Fibroblast of villous mesenchyme (primary cell): ENCODE measurements around the gene ZFP91. TPM values are rescaled to one million over a fixed set of nuclear protein-coding genes. Genes with fewer than 3 reads are reported as not detected.

Experiments
- DNase-seq: peaks from one replicate; pipeline ENCODE4 v3.0.0-alpha.2; 2010; ENCODE audit warnings: low read depth
- H3K4me3 ChIP-seq: 2 replicates; pipeline ENCODE4 v1.5.1; 2011; ENCODE audit warnings: low read depth, mild to moderate bottlenecking, low read length
- CTCF ChIP-seq: IDR thresholded peaks from 2 replicates; pipeline ENCODE4 v1.5.1; 2012; ENCODE audit warnings: low read depth, mild to moderate bottlenecking, low read length; ENCODE audit not compliant: insufficient read depth
- total RNA-seq: library from RNA; depleted of rRNA; stranded (reverse); fragments of >200 nt; gene quantifications from 2 replicates; pipeline ENCODE4 v1.2.3, GENCODE V29; 2012

The ZFP91 gene
- total RNA-seq, 1 donor, result 68.7 TPM

GRCh38 chr11:58628446-58628845 lies 49.6 kb downstream of the ZFP91 start:
- no peak for TF ChIP-seq CTCF
- H3K4me3 ChIP-seq, result no peak overlapping the region
- DNase-seq, result no peak

GRCh38 chr11:58629857-58630256 lies 51.0 kb downstream of the ZFP91 start:
- TF ChIP-seq CTCF, result peak; percentile 75
- H3K4me3 ChIP-seq, result no peak overlapping the region
- peak; percentile 73 for DNase-seq

DNA sequence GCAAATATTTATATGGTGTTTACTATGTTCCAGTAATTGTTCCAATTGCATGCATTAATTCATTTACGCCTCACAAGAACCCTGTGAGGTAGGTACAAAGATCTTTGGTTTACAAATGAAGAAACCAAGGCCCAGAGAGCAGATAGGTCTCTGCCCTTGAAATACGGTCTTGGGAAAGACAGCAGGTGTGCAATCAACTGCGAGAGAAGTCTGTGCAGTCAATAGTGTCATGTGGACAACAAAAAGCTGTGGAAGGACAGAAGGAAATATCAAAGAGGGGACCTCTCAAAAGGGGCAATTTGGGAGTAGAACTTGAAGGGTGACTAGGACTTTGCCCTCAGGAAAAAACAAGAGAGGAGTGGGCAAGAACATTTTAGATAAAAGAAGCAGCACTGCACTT lies 52.5 kb downstream of the ZFP91 start:
- TF ChIP-seq CTCF, result no peak
- DNase-seq, result no peak
- H3K4me3 ChIP-seq, result no peak overlapping the region

DNA sequence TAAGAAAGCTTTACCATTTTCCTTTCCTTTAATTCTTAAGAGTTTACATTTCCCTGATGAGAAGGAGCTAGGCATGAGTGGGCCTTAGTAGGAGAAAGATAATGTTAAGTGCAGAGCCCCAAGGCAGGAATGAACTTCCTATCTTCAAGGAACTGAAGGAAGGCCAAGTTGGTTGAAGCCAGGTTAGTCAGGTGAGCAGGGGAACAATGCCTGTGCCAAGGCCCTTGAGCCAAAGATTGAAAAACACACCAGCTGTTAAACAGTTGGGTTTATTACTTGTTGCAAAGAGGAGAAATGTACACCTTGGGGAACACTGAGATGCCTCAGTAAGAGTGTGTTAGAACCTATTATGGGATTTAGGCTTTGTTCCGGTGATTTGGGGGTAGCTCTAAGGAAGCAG lies 53.6 kb downstream of the ZFP91 start:
- no peak overlapping the region for H3K4me3 ChIP-seq
- no peak for TF ChIP-seq CTCF
- no peak for DNase-seq

DNA sequence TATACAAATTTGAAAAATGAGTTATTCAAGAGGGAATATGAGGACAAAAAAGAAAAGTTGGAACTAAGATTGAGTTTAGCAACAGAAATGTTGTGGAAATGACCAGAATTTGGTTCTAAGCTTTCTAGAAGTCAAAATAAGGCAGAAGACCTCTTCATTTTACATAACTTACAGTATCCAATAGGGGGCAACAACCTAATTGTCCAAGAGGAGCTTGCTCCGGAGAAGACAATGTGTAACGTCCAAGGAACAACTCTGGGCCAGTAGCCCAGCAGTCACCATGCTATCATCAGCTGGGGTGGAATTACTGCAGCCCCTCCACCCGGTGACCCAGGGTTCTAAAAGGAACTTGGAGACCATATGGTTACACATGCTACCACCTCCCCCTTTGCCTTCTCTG lies 57.7 kb downstream of the ZFP91 start:
- DNase-seq, result no peak
- H3K4me3 ChIP-seq, result no peak overlapping the region
- peak; percentile 8 for TF ChIP-seq CTCF

DNA sequence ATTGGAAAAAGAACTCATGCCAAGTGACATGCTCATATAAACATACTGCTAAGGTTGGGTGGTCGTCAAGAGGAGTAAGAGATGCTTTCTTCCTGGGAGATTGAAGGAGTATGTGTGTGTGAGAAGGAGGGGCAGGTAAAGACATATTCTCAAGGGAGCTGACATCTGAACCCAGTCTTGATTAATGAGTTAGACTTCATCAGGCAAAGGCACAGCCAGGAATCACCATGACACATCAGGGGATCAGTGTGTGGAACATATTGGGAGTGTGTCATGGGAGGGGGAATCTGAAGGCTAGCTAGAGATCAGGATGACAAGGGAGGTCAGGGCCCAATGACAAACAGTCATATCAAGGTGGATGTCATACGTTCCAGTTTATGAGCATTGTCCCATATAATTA lies 58.5 kb downstream of the ZFP91 start:
- no peak for TF ChIP-seq CTCF
- DNase-seq, result no peak
- no peak overlapping the region for H3K4me3 ChIP-seq

DNA sequence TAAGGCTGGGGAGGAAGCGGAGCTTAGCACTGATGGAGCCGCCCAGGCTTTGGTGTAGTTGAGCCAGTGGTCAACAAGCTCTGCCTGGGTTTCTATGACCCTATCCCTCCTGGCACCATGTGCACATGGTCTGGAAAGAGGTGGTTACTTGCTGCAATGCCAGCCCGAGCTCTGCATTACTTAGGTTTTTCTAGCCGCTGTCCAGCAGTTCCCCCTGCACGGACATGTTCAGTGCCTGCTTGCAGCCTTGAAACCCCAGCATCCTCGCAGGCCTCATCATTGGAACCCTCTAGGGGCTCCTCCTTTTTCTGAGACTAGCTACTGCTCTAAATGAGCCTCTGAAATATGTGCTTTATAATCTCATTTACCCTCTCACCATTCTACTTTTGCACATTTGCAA lies 60.2 kb downstream of the ZFP91 start:
- no peak overlapping the region for H3K4me3 ChIP-seq
- TF ChIP-seq CTCF, result no peak
- no peak for DNase-seq
